DMS114 treated with DMSO at 0.1 percent for 48 hours (cell line): ENCODE data around the gene BAZ1A.

Source experiments
- DNase-seq: peaks from one replicate; lab custom pipeline; 2025; ENCODE audit not compliant: unreplicated experiment; lab: John Stamatoyannopoulos, UW

Gene BAZ1A, protein sequence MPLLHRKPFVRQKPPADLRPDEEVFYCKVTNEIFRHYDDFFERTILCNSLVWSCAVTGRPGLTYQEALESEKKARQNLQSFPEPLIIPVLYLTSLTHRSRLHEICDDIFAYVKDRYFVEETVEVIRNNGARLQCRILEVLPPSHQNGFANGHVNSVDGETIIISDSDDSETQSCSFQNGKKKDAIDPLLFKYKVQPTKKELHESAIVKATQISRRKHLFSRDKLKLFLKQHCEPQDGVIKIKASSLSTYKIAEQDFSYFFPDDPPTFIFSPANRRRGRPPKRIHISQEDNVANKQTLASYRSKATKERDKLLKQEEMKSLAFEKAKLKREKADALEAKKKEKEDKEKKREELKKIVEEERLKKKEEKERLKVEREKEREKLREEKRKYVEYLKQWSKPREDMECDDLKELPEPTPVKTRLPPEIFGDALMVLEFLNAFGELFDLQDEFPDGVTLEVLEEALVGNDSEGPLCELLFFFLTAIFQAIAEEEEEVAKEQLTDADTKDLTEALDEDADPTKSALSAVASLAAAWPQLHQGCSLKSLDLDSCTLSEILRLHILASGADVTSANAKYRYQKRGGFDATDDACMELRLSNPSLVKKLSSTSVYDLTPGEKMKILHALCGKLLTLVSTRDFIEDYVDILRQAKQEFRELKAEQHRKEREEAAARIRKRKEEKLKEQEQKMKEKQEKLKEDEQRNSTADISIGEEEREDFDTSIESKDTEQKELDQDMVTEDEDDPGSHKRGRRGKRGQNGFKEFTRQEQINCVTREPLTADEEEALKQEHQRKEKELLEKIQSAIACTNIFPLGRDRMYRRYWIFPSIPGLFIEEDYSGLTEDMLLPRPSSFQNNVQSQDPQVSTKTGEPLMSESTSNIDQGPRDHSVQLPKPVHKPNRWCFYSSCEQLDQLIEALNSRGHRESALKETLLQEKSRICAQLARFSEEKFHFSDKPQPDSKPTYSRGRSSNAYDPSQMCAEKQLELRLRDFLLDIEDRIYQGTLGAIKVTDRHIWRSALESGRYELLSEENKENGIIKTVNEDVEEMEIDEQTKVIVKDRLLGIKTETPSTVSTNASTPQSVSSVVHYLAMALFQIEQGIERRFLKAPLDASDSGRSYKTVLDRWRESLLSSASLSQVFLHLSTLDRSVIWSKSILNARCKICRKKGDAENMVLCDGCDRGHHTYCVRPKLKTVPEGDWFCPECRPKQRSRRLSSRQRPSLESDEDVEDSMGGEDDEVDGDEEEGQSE (N-terminal part only)

GRCh38 chr14:34875031-34875922, at the start of gene BAZ1A:
Gene BAZ1A, minus strand, starts transcription at chr14:34875360. Its CDS starts 756 bp downstream, at chr14:34874604.
- DNase-seq, result peak; percentile 84

GRCh38 chr14:34920339-34920738, 45.2 kb upstream of the BAZ1A start:
- DNase-seq, result no peak

- DNase-seq, result no peak
These were observed 38.5 kb upstream of the BAZ1A start for GRCh38 chr14:34913619-34914018.

- DNase-seq, result no peak
These were observed 37.8 kb upstream of the BAZ1A start for GRCh38 chr14:34912966-34913365.

DNA sequence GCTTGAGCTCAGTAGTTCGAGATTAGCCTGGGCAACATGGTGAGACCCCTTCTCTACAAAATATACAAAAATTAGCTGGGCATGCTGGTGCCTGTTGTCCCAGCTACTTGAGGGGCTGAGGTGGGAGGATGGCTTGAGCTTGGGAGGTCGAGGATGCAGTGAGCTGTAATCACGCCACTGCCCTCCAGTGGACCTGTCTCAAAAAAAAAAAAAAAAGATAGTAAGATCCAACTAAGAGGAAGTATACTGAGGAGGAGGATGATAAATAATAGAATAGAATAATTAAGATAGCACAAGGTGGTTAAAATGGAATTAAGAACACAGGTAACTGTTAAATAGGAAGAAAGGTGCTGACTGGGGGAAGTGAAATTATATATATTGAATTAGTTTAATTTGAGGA, 37.0 kb upstream of the BAZ1A start:
- no peak for DNase-seq

- no peak for DNase-seq
These were observed 36.3 kb upstream of the BAZ1A start for GRCh38 chr14:34911209-34912150.

DNA sequence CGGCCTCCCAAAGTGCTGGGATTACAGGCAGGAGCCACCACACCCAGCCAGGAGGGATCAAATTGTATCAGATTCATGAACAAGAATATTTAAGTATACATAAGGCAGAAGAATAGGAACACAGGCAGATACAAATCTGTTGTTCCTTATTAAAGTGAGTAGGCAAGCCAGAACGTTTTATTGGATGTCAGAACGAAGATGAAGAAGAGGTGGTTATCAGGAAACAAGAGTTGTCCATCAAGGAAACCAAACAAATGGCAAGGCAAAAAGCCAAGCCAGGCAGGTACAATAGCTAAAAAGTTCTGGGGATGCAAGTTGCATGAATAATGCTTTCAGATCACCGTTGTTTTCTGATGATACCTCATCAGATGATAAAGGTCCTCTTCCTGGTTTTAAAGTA, 31.1 kb upstream of the BAZ1A start:
- DNase-seq, result no peak

DNA sequence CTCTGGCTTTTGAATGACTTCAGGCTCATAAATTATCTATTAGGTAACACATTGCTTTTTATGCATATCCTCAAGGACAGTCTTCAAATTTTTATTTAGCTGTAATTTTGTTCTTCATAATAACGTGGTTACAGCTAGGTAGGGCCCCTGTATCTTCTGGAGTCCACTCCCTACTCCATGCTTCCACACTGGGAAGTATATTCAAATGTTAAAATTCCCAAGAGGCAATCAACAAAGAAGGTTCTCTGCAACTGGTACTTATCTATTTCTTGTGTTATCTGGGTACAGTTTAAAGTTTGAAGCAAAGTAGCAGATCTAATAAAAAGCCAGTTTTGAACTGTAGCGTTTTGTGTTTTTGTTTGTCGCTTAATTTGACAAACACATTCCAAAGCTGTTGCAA, 20.1 kb upstream of the BAZ1A start:
- no peak for DNase-seq

- DNase-seq, result no peak
These were observed 15.8 kb upstream of the BAZ1A start for GRCh38 chr14:34890937-34891336.

DNA sequence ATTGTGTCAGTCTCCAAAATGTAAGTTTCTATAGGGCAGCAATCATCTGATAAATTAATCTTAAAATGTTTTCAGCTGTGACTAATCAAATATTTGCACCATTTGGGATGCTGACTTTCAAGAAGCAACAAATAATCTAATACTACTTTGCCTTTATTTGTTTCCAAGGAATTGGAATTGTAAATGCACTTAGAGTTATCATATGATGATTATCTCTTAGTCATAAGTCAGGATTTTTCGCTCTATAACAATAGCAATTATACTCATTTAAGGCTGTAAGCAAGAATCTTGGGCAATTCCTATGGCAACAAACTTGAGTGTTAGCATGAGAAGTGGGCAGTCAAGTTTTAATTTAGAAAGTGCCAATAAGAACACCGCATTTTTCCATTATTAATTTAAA, 13.0 kb upstream of the BAZ1A start:
- DNase-seq, result no peak

DNA sequence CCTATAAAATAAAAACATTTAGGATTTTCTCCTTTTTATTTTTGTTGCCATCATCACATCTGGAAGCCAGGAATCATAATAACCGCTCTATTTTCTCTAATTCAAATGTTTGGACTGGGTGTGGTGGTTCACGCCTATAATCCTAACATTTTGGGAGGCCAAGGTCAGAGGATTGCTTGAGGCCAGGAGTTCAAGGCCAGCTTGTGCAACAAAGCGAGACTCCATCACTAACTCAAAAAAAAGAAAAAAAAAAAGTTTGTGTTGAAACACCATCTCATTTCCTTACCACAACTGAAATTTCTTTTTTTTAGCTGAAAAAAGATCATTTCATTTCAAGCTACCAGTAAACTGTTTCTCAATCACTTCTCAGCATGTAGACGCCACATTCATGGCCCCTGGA, 8.8 kb upstream of the BAZ1A start:
- DNase-seq, result no peak

GRCh38 chr14:34874386-34875030, 652 bp downstream of the BAZ1A start:
- DNase-seq, result peak; percentile 23

DNA sequence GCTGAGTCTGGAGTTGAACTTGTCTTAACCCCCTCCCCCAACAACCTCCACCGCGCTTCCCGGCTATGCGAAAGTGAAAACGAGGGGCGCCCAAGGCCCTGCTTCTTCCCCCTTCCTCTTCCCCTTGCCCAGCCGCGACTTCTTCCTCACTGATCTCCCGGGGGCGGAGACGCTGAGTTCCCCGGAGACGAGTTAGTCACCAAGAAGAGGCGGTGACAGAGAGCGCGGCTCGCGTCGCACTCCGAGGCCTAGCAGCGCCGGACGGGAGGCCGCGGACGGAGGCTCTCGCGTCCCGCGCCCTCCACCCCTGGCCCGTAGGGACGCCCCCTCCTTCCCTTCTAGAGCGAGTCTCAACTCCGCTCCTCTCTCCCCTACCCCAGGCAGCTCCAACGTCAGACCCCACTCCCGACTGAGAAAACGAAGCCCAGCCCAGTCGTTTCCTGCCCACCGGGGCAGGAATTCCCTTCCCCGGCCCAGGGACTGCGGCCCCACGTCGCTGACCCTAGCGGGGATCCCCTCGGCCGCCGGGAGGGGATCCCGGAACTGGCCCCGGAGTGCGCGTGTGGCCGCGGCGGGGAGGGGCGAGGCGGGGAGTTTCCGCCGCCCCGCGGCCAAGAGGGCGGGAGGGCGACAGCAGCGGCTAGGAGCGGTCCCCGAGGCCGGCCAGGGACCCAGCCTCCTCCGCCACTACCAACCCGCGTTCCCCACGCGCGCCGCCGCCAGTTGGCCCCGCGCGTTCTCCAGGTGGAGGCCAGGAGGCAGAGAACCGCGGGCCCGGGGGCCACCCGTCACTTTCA, 1.4 kb downstream of the BAZ1A start:
- DNase-seq, result no peak

GRCh38 chr14:34872822-34873588, 2.2 kb downstream of the BAZ1A start:
- peak; percentile 69 for DNase-seq

- DNase-seq, result no peak
These were observed 8.0 kb downstream of the BAZ1A start for GRCh38 chr14:34867199-34867598.

GRCh38 chr14:34865889-34866574, 9.1 kb downstream of the BAZ1A start:
- DNase-seq, result no peak

- DNase-seq, result no peak
These were observed 11.3 kb downstream of the BAZ1A start for GRCh38 chr14:34863844-34864243.
